ENCODE data around the gene ADAMTS19.

DNA sequence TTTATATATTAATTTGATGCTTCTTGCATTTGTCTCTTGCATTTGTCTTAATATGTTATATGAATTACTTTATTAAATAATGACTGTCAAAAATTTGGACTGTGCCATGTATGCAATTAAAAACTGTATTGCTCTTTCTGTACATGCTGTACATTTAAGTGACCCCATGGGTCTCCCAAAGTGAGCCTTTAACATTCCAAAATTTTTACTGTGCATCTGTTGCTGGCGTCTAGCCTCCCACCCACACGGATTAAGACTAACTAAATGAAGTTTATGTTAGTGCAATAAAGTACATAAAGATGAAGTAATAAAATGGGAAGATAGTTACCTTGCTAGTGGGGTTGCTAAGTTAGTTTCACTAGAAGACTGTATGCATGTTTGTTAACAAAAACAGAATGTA is 48.5 kb downstream of the ADAMTS19 start:
- TF ChIP-seq TAF1 (IDR thresholded peaks at IDR 0.05; ENCODE audit: borderline replicate concordance, insufficient read depth, low read length) (no peak), SIN3A (IDR thresholded peaks at IDR 0.05; ENCODE audit: borderline replicate concordance, insufficient read depth, low read length) (no peak), POLR2AphosphoS5 (IDR thresholded peaks at IDR 0.05; ENCODE audit: low read depth, low read length) (no peak)
